Osteoblast (primary cell): Measurements from ENCODE around the gene CALML5. TPM values are rescaled to one million over a fixed set of nuclear protein-coding genes. Genes with fewer than 3 reads are reported as not detected.

ENCODE experiments used
- DNase-seq: peaks from one replicate; pipeline ENCODE4 v3.0.0; 2011; ENCODE audit warnings: low spot score, mixed read lengths; ENCODE audit not compliant: insufficient read length; ENCODE audit errors: missing footprints
- H2AFZ ChIP-seq: 2 replicates; pipeline ENCODE4 v1.6.0; 2011; ENCODE audit warnings: mild to moderate bottlenecking, low read length
- H3K27ac ChIP-seq: 2 replicates; pipeline ENCODE4 v1.5.1; 2011; ENCODE audit warnings: mild to moderate bottlenecking, low read depth, low read length, moderate library complexity
- H3K27me3 ChIP-seq: 2 replicates; pipeline ENCODE4 v1.6.0; 2012; ENCODE audit warnings: mild to moderate bottlenecking, control low read depth, inconsistent platforms, low read length, moderate library complexity; ENCODE audit not compliant: insufficient read depth
- H3K36me3 ChIP-seq: 2 replicates; pipeline ENCODE4 v1.5.1; 2011; ENCODE audit warnings: mild to moderate bottlenecking, low read length, control low read depth, moderate library complexity; ENCODE audit not compliant: insufficient read depth
- H3K4me1 ChIP-seq: 2 replicates; pipeline ENCODE4 v1.5.1; 2011; ENCODE audit warnings: mild to moderate bottlenecking, low read length, control low read depth, moderate library complexity; ENCODE audit not compliant: insufficient read depth
- H3K4me2 ChIP-seq: 2 replicates; pipeline ENCODE4 v1.6.0; 2011; ENCODE audit warnings: mild to moderate bottlenecking, low read length; ENCODE audit not compliant: insufficient read depth
- H3K4me3 ChIP-seq: fragments of 200-600 bp; sonication (generic); 3 replicates; pipeline ENCODE4 v1.5.1; 2012; ENCODE audit warnings: mild to moderate bottlenecking, low read length, inconsistent platforms; ENCODE audit not compliant: insufficient read depth
- H3K79me2 ChIP-seq: 2 replicates; pipeline ENCODE4 v1.6.0; 2012; ENCODE audit warnings: mild to moderate bottlenecking, low read length, control low read depth, inconsistent platforms; ENCODE audit not compliant: insufficient read depth
- H3K9me3 ChIP-seq: 2 replicates; pipeline ENCODE4 v1.5.1; 2011; ENCODE audit warnings: low read depth, low read length, control low read depth
- H4K20me1 ChIP-seq: 2 replicates; pipeline ENCODE4 v1.6.0; 2012; ENCODE audit warnings: mild to moderate bottlenecking, low read length, control low read depth; ENCODE audit not compliant: insufficient read depth
- total RNA-seq: library from RNA; depleted of rRNA; stranded (reverse); fragments of >200 nt; gene quantifications from 2 replicates; pipeline ENCODE4 v1.2.3, GENCODE V29; 2012
- TF ChIP-seq, protein P1 (sequence below): IDR thresholded peaks from 2 replicates; pipeline ENCODE4 v1.5.1; 2011; ENCODE audit warnings: mild to moderate bottlenecking, low read depth, low read length, moderate library complexity; ENCODE audit errors: extremely low read depth

CALML5 gene
- total RNA-seq, 1 donor, result not detected

DNA sequence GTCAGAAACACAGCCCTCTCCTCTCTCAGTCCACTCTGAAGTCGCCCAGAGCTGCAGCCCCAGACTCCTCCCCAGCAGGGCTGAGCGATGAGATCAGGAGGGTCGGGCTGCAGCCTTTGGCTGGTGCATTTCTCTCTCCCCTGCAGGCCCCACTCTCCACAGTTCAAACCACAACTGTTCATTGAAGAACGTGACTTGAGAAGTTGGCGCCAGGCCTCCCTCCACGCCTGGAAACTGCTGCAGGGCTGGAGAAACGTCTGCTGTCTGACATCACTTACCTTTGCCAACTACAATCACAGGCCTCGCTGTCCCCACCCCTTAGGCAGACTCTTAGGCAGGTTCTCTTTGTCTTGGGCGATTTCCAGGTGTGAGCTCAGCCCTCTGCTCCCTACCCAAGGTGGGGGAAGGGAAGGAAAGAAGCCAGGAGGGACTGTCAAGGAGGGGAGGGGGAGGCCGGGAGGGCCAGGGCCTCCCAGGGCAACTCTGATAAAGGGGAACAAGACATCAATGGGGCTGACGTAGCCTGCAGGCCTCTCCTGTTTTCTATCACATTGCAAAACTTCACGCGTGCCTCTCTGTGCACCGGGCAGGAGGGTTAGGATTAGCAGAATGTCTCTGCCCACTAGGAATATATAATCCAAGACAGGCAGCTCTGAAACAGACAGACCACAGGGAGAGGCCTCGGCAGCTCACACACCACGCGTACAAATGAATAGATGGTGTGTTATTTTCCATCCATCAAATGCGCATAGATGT lies 32.7 kb downstream of the CALML5 start:
- no peak overlapping the region for H3K4me2 ChIP-seq
- TF ChIP-seq, protein P1, sequence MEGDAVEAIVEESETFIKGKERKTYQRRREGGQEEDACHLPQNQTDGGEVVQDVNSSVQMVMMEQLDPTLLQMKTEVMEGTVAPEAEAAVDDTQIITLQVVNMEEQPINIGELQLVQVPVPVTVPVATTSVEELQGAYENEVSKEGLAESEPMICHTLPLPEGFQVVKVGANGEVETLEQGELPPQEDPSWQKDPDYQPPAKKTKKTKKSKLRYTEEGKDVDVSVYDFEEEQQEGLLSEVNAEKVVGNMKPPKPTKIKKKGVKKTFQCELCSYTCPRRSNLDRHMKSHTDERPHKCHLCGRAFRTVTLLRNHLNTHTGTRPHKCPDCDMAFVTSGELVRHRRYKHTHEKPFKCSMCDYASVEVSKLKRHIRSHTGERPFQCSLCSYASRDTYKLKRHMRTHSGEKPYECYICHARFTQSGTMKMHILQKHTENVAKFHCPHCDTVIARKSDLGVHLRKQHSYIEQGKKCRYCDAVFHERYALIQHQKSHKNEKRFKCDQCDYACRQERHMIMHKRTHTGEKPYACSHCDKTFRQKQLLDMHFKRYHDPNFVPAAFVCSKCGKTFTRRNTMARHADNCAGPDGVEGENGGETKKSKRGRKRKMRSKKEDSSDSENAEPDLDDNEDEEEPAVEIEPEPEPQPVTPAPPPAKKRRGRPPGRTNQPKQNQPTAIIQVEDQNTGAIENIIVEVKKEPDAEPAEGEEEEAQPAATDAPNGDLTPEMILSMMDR, result no peak
- peak; percentile 73 for DNase-seq
- H3K27ac ChIP-seq, result no peak overlapping the region
- H3K4me3 ChIP-seq, result no peak overlapping the region
- H4K20me1 ChIP-seq, result no peaks in the 10 kb centered on the region
- no peaks in the 10 kb centered on the region for H3K36me3 ChIP-seq
- peaks cover 7% of the 10 kb centered on the region for H3K4me1 ChIP-seq
- no peaks in the 10 kb centered on the region for H3K9me3 ChIP-seq
- H2AFZ ChIP-seq, result no peak overlapping the region
- H3K79me2 ChIP-seq, result no peaks in the 10 kb centered on the region
- no peaks in the 10 kb centered on the region for H3K27me3 ChIP-seq

DNA sequence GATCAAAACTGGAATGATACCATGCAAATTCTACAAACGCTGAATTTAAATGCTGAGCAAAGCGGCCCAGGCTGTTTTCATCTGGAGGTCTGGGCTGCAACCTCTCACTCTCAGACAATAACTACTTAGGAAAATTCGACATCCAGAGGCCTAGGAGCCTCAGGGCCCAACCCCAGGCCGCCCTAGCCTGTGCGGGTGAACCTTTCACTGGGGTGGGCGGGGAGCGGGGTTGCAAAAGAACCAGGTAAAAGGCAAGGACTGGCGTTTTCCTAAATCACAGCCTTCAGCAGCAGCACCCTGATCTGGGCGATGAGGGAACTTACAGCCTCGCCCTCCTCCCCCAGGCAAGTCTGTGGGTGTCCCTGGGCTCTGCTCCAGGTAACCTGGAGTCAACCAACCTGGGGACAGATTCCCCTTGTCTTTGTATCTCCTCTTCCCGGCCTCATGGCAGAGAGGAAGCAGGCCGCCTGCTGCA lies 33.4 kb downstream of the CALML5 start:
- no peak overlapping the region for H3K27ac ChIP-seq
- no peaks in the 10 kb centered on the region for H3K36me3 ChIP-seq
- no peaks in the 10 kb centered on the region for H3K27me3 ChIP-seq
- H2AFZ ChIP-seq, result no peak overlapping the region
- H3K9me3 ChIP-seq, result no peaks in the 10 kb centered on the region
- TF ChIP-seq, protein P1, result no peak
- H4K20me1 ChIP-seq, result no peaks in the 10 kb centered on the region
- no peak overlapping the region for H3K4me3 ChIP-seq
- no peak for DNase-seq
- peaks cover 7% of the 10 kb centered on the region for H3K4me1 ChIP-seq
- no peak overlapping the region for H3K4me2 ChIP-seq
- H3K79me2 ChIP-seq, result no peaks in the 10 kb centered on the region

DNA sequence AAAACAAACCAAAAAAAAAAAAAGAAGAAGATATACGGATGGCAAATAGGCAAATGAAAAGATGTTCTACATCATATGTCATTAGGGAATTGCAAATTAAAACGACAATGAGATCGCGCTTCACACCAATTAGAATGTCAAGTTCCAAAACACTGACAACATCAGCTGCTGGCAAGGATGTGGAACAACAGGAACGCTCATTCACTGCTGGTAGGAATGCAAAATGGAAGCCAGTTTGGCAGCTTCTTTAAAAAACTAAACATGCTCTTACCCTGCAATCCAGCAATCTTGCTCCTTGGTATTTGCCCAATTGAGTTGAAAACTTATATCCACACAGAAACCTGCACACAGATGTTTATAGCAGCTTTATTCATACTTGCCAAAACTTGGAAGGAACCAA lies 34.8 kb downstream of the CALML5 start:
- no peaks in the 10 kb centered on the region for H4K20me1 ChIP-seq
- no peak overlapping the region for H2AFZ ChIP-seq
- peaks cover 11% of the 10 kb centered on the region for H3K36me3 ChIP-seq
- H3K27me3 ChIP-seq, result no peaks in the 10 kb centered on the region
- H3K9me3 ChIP-seq, result no peaks in the 10 kb centered on the region
- no peak overlapping the region for H3K27ac ChIP-seq
- peaks cover 7% of the 10 kb centered on the region for H3K4me1 ChIP-seq
- TF ChIP-seq, protein P1, result no peak
- no peak for DNase-seq
- no peak overlapping the region for H3K4me3 ChIP-seq
- H3K79me2 ChIP-seq, result no peaks in the 10 kb centered on the region
- no peak overlapping the region for H3K4me2 ChIP-seq

DNA sequence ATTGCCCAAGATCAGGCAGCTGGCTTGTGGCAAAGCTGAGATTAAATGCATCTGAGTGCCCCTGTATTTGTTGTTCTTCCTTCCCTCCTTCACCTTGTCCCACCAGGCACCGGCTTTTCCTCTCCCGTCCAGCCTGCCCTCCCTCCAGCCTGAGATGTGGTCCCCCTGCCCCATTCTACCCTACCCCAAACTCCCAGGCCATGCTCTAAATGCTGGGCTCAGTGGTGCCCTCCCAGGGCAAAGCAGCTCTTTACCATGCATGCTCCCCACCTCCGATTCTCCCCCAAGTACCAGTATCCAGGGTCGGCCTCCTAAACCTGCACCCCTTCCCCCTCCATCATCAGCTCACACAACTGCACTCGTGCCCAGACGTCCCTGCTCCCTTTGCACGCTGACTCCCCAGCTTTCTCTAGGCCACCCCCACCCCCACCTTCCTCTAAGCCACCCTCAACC lies 36.5 kb downstream of the CALML5 start:
- Histone ChIP-seq H3K27me3 (no peaks in the 10 kb centered on the region), H3K36me3 (peaks cover 28% of the 10 kb centered on the region), H3K9me3 (no peaks in the 10 kb centered on the region), H4K20me1 (no peaks in the 10 kb centered on the region), H3K27ac (no peak overlapping the region), H3K4me1 (peaks cover 7% of the 10 kb centered on the region), H3K4me2 (no peak overlapping the region), H2AFZ (no peak overlapping the region), H3K79me2 (no peaks in the 10 kb centered on the region), H3K4me3 (no peak overlapping the region)
- TF ChIP-seq, protein P1, result no peak
- no peak for DNase-seq
